ENCODE measurements around the gene CNTROB.
A peak's percentile ranks its signal among the peaks of the same experiment; 100 is the strongest.

The CNTROB gene, protein sequence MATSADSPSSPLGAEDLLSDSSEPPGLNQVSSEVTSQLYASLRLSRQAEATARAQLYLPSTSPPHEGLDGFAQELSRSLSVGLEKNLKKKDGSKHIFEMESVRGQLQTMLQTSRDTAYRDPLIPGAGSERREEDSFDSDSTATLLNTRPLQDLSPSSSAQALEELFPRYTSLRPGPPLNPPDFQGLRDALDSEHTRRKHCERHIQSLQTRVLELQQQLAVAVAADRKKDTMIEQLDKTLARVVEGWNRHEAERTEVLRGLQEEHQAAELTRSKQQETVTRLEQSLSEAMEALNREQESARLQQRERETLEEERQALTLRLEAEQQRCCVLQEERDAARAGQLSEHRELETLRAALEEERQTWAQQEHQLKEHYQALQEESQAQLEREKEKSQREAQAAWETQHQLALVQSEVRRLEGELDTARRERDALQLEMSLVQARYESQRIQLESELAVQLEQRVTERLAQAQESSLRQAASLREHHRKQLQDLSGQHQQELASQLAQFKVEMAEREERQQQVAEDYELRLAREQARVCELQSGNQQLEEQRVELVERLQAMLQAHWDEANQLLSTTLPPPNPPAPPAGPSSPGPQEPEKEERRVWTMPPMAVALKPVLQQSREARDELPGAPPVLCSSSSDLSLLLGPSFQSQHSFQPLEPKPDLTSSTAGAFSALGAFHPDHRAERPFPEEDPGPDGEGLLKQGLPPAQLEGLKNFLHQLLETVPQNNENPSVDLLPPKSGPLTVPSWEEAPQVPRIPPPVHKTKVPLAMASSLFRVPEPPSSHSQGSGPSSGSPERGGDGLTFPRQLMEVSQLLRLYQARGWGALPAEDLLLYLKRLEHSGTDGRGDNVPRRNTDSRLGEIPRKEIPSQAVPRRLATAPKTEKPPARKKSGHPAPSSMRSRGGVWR

DNA sequence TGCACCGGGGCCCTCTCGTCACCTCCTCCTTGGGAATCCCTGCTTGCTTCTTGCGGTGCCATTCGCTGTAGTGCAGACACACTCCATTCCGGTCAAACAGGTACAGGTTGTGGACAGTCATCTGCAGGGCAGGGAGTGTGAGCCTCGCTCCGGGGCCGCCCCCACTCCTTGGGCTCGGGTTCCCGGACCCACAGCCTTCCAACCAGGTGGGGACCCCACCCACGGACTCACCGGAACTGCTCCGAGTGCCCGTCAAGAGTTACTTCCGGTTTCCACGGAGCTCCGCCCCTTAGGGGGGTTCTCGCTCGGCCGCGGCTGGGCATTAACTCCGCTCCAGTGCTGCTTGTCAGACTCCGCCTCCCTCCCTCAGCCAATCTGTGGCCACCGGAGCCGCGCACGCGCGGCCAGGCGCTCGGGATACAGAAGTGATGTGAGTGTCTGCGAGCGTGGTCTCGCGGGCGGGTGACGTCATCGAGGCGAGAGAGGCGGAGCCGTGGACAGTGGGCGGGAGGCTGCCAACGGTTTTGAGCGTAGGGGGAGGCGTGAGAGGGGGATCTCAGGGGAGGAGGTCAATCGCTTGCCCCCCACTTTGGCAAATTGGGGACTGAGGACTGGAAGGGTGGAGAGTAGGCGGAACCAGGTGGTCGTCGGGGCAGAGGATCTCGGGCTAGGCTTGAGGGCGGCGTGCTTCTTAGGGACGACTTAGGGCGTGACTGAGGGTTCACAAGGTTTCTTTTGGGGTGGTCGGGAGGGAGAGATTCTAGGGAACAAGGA lies at the start of gene CNTROB, which contains the start of gene TRAPPC1:
Gene CNTROB (plus strand): TSS at position 498 of the 774 bp plus-strand sequence. CDS start 874 bp downstream, outside the sequence.
Gene TRAPPC1 (minus strand): TSS at position 238 of the 774 bp plus-strand sequence. CDS start 117 bp downstream, at position 121.
- peak; percentile 99 for DNase-seq

DNA sequence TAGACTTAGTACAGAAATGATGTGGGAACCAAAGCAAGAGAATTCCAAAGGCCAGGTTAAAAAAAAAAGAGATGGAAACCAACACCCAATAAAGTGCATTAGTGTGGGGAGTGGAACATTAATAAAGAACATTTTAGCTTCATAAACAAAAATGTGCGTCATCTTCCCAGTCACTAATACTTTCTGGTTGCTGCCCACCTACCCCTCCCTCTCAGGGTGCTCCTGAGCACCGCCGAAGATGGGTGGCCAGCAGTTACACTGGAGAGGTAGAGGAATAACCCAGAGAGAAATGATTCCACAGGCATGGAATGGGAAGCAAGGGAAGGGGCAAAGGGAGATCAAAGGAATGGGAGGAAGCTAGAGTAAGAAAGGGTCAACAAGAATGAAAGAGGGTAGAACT lies 49.4 kb upstream of the CNTROB start:
- DNase-seq, result no peak

DNA sequence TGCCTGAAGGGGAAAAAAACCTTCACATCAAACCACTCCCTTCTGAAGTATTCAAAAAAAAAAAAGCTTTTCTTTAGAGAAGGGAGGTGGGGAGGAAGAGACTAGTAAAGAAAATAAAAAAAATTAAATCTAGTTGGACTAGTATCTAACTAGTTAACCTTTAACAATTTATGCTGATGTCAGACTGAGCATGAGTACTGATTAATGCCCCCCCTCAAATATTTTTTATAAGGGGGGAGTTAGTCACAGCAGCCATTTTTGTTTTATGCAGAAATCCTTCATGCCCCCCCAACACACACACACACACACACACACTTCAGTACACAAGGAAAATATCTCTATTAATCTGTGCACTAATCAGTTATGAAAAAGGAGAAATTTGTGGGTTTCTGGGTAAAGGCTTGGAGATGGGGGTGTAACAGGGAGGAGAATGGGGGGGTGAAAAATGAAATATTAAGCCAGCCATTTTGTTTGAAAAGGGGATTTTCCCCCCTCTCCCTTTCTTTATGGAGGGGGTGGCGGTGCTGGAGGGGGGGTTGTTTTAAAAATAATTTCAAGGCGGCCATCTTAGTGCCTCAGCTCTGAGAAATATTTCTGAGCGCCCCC lies 48.1 kb upstream of the CNTROB start:
- DNase-seq, result peak; percentile 35

DNA sequence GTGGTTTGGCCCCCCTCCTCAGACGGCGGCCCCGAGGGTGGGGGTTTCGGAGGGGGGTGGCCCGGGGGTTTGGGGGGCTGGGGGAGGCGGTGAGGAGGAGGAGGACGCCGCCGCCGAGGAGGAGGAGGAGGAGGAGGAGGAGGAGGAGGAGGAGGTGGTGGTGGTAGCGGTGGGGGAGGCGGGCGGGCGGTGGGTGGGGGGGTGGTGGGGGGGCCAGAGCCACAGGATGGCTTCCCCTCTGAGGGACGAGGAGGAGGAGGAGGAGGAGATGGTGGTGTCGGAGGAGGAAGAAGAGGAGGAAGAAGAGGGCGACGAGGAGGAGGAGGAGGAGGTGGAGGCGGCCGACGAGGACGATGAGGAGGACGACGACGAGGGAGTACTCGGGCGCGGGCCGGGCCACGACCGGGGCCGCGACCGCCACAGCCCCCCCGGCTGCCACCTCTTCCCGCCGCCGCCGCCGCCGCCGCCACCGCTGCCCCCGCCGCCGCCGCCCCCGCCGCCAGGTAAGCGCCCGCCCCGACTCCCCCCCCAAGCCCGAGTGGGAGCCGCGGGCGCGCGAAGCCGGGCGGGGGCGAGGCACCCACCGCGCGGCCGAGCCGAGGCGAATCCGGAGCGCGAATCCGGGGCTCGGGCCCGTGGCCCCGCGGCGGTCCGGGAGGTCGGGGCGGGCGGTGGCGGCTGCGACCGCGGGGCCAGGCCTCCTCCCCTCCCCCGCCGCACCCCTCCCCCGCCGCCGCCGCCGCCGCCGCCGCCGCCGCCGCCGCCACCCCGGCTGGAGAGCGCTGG lies 47.2 kb upstream of the CNTROB start:
- peak; percentile 67 for DNase-seq

DNA sequence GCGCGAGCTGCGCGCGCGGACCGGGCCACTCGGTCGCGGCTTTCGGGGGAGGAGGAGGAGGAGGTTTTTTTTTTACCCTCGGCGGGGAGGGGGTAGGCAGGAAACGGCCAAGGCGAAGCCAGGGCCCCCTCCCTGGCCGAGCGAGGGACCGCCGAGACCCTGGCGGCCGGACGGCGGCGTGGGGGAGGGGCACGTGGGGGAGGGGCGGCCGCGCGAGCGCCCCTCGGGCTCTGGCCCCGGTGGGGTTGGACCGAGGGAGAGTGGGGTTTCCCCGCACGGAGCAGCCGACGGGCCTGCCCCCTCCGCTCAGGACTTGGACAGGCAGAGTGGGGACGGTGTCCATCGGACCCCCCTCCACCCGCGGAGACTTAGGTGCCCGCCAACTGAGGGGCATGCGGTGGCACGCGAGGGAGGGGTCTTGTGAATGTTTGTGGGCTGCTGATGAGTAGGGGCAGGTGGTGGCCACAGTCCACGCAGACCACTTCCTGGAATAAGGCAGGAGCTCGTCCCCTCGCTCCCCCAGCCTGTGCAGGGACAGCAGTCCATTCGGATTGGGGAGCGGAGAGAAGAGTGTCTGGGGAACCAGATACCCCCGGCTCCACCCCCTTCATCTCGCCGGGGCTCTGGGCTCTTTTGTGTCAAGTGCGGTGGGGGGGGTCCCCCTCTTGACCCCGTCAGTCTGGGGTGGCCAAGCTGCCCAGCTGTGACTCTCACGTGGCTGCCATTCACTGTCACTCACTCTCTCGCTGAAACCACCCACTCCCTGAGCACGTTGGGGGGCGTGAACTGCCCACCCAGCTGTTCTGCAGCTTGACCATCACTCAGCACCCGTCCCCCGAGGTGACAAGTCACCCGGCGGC lies 46.4 kb upstream of the CNTROB start:
- peak; percentile 47 for DNase-seq

DNA sequence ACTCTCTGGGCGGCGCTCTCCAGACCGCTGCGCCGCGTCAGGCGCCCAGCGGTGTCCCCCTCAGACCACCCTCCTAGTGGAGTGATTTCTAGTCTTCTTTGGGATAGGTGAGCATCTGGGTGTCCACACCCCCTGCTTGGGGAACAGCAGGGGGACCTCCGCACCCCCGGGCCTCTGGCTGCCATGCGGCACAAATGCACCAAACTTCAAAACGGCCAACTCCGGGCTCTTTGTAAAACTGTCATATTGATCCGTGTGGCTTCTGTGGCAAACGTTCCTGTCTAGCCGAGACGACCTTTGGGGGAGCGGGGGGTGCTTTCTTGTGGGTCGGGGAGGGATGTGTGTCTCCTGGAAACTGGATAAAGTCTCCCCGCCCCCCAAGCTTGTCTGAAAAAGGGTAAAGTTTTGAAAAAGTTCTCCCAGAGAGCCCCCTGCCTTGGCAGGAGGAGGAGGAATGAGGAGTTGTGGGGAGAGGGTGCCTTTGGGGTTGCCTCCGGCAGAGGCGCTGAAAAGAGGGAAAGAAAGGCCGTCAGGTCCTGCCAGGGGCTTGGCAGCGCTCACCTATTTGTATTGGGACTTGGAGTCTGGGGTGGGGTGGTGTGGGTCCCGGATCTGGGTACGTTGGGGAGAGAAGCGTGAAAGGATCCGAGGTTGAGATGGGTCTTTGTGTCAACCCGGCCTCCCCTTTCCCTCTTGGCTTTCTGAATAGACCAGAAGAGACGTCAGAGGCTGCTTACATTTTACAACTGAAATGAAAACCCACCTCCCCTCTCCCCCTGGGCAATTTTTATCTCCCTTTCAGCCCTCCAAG lies 45.6 kb upstream of the CNTROB start:
- peak; percentile 72 for DNase-seq

DNA sequence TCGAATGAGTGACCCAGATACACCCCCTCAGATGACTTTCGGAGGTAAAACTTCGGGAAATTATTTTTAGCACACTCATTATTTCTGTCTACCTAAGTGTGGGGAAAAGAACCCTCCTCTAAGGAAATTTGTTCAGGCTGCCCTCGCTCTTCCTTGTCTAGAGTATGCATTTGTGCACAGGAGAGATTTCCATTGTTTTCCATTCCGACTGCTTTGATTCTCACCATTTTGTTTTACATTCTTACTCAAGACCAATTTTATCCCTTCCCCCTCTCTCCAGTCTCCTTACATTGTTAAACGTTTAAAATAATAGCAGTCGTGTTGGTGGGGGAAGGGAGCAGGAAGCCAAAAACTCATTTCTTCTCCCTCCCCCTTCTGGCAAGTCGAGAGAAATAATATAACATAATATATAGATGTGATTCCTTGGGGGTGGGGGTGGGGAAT lies 44.9 kb upstream of the CNTROB start:
- DNase-seq, result no peak

DNA sequence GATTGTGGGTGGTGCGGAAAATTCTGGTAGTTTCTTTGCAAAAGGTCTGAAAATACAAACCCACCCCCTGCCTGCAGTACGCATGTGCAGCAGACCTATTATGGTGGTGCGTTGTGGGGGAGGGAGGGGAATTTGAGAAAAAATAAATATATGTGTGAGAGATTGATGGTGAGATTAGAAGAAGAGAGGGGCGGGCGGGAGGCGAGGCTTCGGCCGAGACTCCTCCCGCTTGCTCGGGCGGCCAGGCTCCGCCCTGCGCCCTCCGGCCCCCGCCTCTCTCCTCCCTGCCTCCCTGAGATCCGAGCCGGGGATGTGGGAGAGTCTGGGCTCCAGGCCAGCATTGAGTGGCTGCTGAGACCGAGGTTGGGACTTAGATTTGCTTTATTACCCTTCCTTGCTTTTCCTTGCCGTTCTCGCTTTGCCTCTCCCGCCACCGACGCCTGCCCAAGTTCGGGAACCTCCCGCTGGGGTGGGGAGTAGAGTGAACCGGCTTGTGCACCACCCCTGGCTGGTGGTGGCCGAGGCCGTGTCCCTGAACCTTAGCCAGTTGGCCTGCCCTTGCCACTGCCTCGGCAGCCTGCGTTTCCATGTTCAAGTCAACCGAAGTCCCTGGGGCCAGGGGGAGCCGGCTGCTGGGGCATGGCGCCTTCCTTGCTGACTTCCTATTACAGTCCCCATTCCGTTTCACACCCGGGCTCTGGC lies 44.4 kb upstream of the CNTROB start:
- peak; percentile 84 for DNase-seq

DNA sequence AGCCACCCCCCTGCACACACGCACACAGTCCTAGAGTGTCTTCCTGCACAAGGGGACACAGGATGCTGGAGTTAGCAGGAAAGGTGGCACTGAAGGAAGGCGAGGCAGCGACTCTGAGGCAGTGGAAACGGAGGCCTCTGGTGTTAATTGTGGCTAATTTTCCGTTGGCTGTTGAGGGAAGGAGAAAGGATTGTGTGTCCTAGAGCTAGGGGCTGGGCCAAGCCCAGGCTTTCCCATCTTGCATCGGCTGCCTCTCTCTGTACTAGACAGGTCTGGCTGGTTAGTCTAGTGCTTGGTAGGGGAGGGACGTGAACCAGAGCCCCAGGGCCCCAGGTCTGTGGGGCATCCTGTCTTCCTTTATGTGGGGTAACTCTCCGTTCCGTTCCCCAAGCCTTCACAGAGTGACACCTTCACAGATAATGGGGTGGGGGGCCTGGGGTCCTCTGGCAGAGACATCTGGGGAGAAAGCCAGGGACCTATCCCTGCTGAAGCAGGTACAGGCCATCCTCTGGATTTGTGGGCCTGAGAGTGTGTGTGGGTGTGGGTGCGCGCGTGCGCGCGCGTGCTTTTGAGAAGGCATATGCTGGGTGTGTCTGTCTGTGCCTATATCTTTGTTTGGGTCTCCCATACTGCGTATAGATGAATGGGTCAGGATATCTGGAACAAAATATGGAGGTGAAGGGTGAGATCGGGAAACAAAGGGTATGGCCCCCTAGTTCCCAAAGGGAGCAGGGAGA lies 43.7 kb upstream of the CNTROB start, which contains the start of gene CHD3:
Gene CHD3 (plus strand): TSS at position 606 of the 737 bp plus-strand sequence. CDS start 212 bp downstream, outside the sequence.
- peak; percentile 48 for DNase-seq

DNA sequence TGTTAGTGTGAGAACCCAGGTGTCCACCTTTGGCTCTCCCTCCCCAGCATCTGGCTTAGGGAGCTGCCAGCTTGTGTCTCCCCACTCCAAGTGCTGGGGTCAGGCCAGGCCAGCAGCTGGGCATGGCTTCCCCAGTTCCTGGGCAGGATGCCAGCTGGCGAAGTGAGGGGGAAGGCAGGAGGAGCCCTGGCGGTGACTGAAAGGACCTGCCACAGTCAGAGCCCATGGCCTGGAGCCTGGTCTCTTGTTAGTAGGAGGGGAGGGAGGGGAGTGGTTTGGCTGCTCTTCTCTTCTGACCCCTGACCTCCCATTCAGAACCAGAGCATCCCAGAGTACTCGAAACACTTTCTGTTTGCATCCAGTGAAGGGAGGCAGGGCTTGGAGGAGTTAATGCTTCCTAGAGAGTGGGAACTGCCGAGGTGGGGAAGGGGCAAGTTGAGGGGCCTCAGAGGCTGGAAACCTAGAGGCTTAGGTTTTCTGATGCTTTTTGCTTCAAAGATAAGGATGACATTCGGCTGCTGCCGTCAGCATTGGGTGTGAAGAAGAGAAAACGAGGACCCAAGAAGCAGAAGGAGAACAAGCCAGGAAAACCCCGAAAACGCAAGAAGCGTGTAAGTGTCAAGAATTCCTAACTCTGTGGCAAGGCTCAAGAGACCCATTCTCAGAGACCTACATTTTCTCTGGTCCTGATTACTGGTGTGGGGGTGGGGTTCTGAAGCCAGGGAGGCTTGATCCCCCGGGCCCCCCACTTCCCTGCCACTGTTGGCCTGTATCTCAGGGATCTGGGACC lies 42.6 kb upstream of the CNTROB start:
- peak; percentile 29 for DNase-seq

DNA sequence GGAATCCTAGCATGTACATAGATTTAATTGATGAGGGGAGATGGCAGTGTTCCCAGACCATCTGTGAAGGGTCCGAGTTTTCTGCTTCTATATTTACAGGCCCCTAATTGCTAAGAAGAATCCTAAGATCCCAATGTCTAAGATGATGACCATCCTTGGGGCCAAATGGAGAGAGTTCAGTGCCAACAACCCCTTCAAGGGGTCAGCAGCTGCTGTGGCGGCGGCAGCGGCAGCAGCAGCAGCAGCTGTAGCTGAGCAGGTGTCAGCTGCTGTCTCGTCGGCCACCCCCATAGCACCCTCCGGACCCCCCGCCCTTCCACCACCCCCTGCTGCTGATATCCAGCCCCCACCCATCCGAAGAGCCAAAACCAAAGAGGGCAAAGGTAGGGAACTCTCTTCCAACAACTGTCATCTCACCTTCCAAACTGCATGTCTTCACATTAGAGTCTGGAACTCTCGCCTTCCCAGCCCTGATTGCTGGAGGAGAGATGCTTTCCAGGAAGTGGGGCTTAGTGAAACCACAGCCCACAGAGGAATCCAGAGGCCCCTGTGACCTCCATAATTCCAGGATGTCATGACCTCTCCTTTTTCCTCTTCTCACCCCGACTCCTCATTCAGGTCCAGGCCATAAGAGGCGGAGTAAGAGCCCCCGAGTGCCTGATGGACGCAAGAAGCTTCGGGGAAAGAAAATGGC lies 38.7 kb upstream of the CNTROB start:
- DNase-seq, result no peak

DNA sequence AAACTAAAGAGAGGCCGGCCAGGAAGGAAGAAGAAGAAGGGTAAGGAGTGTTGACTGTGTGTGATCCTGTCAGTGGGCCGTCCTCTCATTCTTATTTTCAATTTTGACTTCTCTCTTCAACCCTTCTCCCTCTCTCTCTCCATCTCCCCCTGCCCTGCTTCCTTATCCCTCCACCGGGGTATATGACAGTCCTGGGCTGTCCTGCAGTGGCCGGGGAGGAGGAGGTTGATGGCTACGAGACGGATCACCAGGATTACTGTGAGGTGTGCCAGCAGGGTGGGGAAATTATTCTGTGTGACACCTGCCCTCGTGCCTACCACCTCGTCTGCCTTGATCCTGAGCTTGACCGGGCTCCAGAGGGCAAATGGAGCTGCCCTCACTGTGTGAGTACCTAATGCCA lies 37.8 kb upstream of the CNTROB start:
- DNase-seq, result no peak

DNA sequence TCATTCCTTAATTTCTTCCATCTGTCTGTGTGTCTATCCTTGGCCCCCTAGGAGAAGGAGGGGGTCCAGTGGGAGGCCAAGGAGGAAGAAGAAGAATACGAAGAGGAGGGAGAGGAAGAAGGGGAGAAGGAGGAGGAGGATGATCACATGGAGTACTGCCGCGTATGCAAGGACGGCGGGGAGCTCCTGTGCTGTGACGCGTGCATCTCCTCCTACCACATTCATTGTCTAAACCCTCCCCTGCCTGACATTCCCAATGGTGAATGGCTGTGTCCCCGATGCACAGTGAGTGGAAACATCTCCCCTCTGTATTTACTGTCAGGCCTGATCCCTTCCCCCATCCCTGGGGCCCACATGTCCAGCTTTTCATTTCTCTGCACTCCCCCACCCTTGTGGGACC lies 37.1 kb upstream of the CNTROB start:
- no peak for DNase-seq

DNA sequence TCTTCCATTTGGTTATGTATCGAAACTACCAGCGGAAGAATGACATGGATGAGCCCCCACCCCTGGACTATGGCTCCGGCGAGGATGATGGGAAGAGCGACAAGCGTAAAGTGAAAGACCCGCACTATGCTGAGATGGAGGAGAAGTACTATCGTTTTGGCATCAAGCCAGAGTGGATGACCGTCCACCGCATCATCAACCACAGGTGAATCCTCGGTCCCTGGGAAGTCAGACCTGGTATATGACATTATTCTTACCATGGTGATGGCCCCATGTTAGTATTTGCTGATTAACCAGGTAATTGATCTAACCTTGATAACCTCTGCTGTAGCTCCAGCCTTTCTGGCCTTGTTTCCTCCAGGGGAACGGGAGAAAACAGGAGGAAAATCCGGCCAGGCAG lies 34.9 kb upstream of the CNTROB start:
- DNase-seq, result no peak

DNA sequence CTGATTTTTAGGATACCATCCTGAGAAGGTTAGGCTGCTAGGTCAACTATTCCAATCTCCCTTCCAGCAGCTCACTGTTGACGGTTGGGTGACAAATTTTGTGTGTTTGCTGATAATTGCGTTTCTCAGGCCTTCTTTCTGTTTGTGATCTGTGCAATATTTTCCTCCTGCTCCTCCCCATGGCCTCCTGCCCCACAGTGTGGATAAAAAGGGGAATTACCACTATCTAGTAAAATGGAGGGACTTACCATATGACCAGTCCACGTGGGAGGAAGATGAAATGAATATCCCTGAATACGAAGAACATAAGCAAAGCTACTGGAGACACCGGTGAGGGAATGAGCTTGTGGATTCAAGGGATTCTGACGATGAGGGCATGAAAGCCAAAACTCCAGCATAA lies 34.2 kb upstream of the CNTROB start:
- no peak for DNase-seq

Data from activated CD8-positive, alpha-beta memory T cell treated with anti-CD3 and anti-CD28 coated beads, Interleukin-2, amount 50 U/mL, for 4 hours (primary cell).